ENCODE data around the gene IZUMO4. TPM values are rescaled to one million over a fixed set of nuclear protein-coding genes. Genes with fewer than 3 reads are reported as not detected.

IZUMO4 gene
- total and polyA plus RNA-seq, 4 donors: 5.0 to 9.8 (median 7.3) TPM

- Histone ChIP-seq H3K27ac (ENCODE audit: low read depth in 1 of 2, low read length in 1 of 2) (peak overlapping the region; percentile 52 to 97), H3K9ac (ENCODE audit: insufficient read depth in 1 of 2, low read length in 2 of 2) (peak overlapping the region; percentile 68 to 80), H3K27me3 (ENCODE audit: control insufficient read depth in 3 of 3, insufficient read depth in 3 of 3, low read length in 2 of 3) (no peaks in the 10 kb centered on the region), H3K4me1 (ENCODE audit: control insufficient read depth in 5 of 5, insufficient read depth in 5 of 5, low read length in 5 of 5) (peaks cover 5 to 37% (median 18%) of the 10 kb centered on the region in 5 donors), H3K36me3 (ENCODE audit: control insufficient read depth in 4 of 4, insufficient read depth in 4 of 4, low read length in 4 of 4) (no peaks in the 10 kb centered on the region), H3K4me3 (no peak overlapping the region), H3K9me3 (ENCODE audit: control insufficient read depth in 4 of 4, insufficient read depth in 3 of 4, low read length in 3 of 4) (no peaks in the 10 kb centered on the region)
- DNase-seq: no peak
- TF ChIP-seq, protein P1, sequence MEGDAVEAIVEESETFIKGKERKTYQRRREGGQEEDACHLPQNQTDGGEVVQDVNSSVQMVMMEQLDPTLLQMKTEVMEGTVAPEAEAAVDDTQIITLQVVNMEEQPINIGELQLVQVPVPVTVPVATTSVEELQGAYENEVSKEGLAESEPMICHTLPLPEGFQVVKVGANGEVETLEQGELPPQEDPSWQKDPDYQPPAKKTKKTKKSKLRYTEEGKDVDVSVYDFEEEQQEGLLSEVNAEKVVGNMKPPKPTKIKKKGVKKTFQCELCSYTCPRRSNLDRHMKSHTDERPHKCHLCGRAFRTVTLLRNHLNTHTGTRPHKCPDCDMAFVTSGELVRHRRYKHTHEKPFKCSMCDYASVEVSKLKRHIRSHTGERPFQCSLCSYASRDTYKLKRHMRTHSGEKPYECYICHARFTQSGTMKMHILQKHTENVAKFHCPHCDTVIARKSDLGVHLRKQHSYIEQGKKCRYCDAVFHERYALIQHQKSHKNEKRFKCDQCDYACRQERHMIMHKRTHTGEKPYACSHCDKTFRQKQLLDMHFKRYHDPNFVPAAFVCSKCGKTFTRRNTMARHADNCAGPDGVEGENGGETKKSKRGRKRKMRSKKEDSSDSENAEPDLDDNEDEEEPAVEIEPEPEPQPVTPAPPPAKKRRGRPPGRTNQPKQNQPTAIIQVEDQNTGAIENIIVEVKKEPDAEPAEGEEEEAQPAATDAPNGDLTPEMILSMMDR (IDR thresholded peaks at IDR 0.05; ENCODE audit: control extremely low read depth, extremely low read depth): no peak
- no peak for ATAC-seq (ENCODE audit: insufficient read depth, low FRiP score)
- 50 to 56% methylated on average over 10 of the region's 10 CpGs for WGBS, 2 donors
These were observed 34.4 kb upstream of the IZUMO4 start for GRCh38 chr19:2062389-2062729.

GRCh38 chr19:2062770-2063169, 33.9 kb upstream of the IZUMO4 start:
- Histone ChIP-seq H3K4me3 (no peak overlapping the region), H3K36me3 (ENCODE audit: control insufficient read depth in 4 of 4, insufficient read depth in 4 of 4, low read length in 4 of 4) (no peaks in the 10 kb centered on the region), H3K27me3 (ENCODE audit: control insufficient read depth in 3 of 3, insufficient read depth in 3 of 3, low read length in 2 of 3) (no peaks in the 10 kb centered on the region), H3K9me3 (ENCODE audit: control insufficient read depth in 4 of 4, insufficient read depth in 3 of 4, low read length in 3 of 4) (no peaks in the 10 kb centered on the region), H3K4me1 (ENCODE audit: control insufficient read depth in 5 of 5, insufficient read depth in 5 of 5, low read length in 5 of 5) (peaks cover 5 to 37% (median 18%) of the 10 kb centered on the region in 5 donors), H3K9ac (ENCODE audit: insufficient read depth in 1 of 2, low read length in 2 of 2) (peak overlapping the region in 1 of 2 donors; percentile 80), H3K27ac (ENCODE audit: low read depth in 1 of 2, low read length in 1 of 2) (peak overlapping the region in 1 of 2 donors; percentile 97)
- WGBS, 2 donors: 87 to 88% methylated on average over 9 of the region's 9 CpGs
- no peak for DNase-seq
- TF ChIP-seq, protein P1 (IDR thresholded peaks at IDR 0.05; ENCODE audit: control extremely low read depth, extremely low read depth): no peak
- ATAC-seq (ENCODE audit: insufficient read depth, low FRiP score): no peak

- H3K36me3 ChIP-seq (ENCODE audit: control insufficient read depth in 4 of 4, insufficient read depth in 4 of 4, low read length in 4 of 4): no peaks in the 10 kb centered on the region
- H3K9me3 ChIP-seq (ENCODE audit: control insufficient read depth in 4 of 4, insufficient read depth in 3 of 4, low read length in 3 of 4): no peaks in the 10 kb centered on the region
- TF ChIP-seq, protein P1 (IDR thresholded peaks at IDR 0.05; ENCODE audit: control extremely low read depth, extremely low read depth): no peak
- H3K27me3 ChIP-seq (ENCODE audit: control insufficient read depth in 3 of 3, insufficient read depth in 3 of 3, low read length in 2 of 3): no peaks in the 10 kb centered on the region
- H3K4me1 ChIP-seq (ENCODE audit: control insufficient read depth in 5 of 5, insufficient read depth in 5 of 5, low read length in 5 of 5): peaks cover 5 to 37% (median 18%) of the 10 kb centered on the region in 5 donors
- ATAC-seq (ENCODE audit: insufficient read depth, low FRiP score) (no peak), DNase-seq (no peak)
- WGBS, 2 donors: 81 to 91% methylated on average over 8 of the region's 8 CpGs
- no peak overlapping the region for H3K4me3 ChIP-seq
- peak overlapping the region in 1 of 2 donors; percentile 17 for H3K27ac ChIP-seq (ENCODE audit: low read depth in 1 of 2, low read length in 1 of 2)
- H3K9ac ChIP-seq (ENCODE audit: insufficient read depth in 1 of 2, low read length in 2 of 2): no peak overlapping the region
These were observed 32.9 kb upstream of the IZUMO4 start for GRCh38 chr19:2063824-2064223.

- ATAC-seq (ENCODE audit: insufficient read depth, low FRiP score) (no peak), DNase-seq (no peak)
- H3K9me3 ChIP-seq (ENCODE audit: control insufficient read depth in 4 of 4, insufficient read depth in 3 of 4, low read length in 3 of 4): no peaks in the 10 kb centered on the region
- H3K9ac ChIP-seq (ENCODE audit: insufficient read depth in 1 of 2, low read length in 2 of 2): no peak overlapping the region
- H3K27me3 ChIP-seq (ENCODE audit: control insufficient read depth in 3 of 3, insufficient read depth in 3 of 3, low read length in 2 of 3): no peaks in the 10 kb centered on the region
- TF ChIP-seq, protein P1 (IDR thresholded peaks at IDR 0.05; ENCODE audit: control extremely low read depth, extremely low read depth): no peak
- H3K4me1 ChIP-seq (ENCODE audit: control insufficient read depth in 5 of 5, insufficient read depth in 5 of 5, low read length in 5 of 5): peaks cover under 1 to 35% (median 14%) of the 10 kb centered on the region in 5 donors
- no peaks in the 10 kb centered on the region for H3K36me3 ChIP-seq (ENCODE audit: control insufficient read depth in 4 of 4, insufficient read depth in 4 of 4, low read length in 4 of 4)
- no peak overlapping the region for H3K4me3 ChIP-seq
- WGBS, 2 donors: 84 to 85% methylated on average over 13 of the region's 13 CpGs
- H3K27ac ChIP-seq (ENCODE audit: low read depth in 1 of 2, low read length in 1 of 2): peak overlapping the region; percentile 50 to 81
These were observed 32.3 kb upstream of the IZUMO4 start for GRCh38 chr19:2064395-2064787.
